Body of pancreas (tissue), 4 donors: ENCODE results near the gene CIROP. TPM values are rescaled to one million over a fixed set of nuclear protein-coding genes. Genes with fewer than 3 reads are reported as not detected.

ENCODE experiments used
- ATAC-seq: fragments of 150-250 bp; one replicate; pipeline ENCODE4 v1.9.1; 2016
- DNase-seq, 4 donors: peaks; one replicate each; pipeline ENCODE4 v3.0.0-alpha.2; 2019
- H3K27ac ChIP-seq, 4 donors: fragments of 200-600 bp; sonication (generic); 1 replicate in 3 of 4; 2 replicates in 1 of 4; pipeline versions ENCODE4 v1.5.1 to v1.6.1; 2016 to 2019; ENCODE audit warnings: mild to moderate bottlenecking in 1 of 4, mixed read lengths in 1 of 4, moderate library complexity in 1 of 4
- H3K27me3 ChIP-seq, 2 donors: fragments of 200-600 bp; sonication (generic); one replicate each; pipeline ENCODE4 v1.6.0; 2016; ENCODE audit warnings: mild to moderate bottlenecking in 1 of 2
- H3K36me3 ChIP-seq, 2 donors: fragments of 200-600 bp; sonication (generic); replicated peaks in 1 of 2; 2 replicates each; pipeline ENCODE4 v1.5.1; 2016; ENCODE audit warnings: low read depth in 2 of 2; ENCODE audit not compliant: insufficient read depth in 1 of 2
- H3K4me1 ChIP-seq: fragments of 200-600 bp; sonication (generic); one replicate; pipeline ENCODE4 v1.6.0; 2016
- H3K4me3 ChIP-seq, 2 donors: fragments of 200-600 bp; sonication (generic); 1 replicate in 1 of 2; 2 replicates in 1 of 2; pipeline ENCODE4 v1.5.1; 2016 to 2019
- H3K9me3 ChIP-seq, 3 donors: fragments of 200-600 bp; sonication (generic); 1 replicate in 2 of 3; 2 replicates in 1 of 3; pipeline ENCODE4 v1.5.1; 2016
- CTCF ChIP-seq, 7 experiments: fragments of 450-650 bp in 4 of 7; fragments of 200-600 bp in 3 of 7; sonication (generic) in 3 of 7; IDR thresholded peaks; one replicate each; pipeline ENCODE4 v1.5.1; 2016 to 2019; ENCODE audit warnings: antibody characterized with exemption in 7 of 7
- POLR2A ChIP-seq, 3 donors: fragments of 450-650 bp; IDR thresholded peaks; one replicate each; pipeline ENCODE4 v1.6.1; 2016; ENCODE audit warnings: antibody characterized with exemption in 3 of 3, mild to moderate bottlenecking in 2 of 3
- WGBS, 2 donors: methylation state at CpG; one replicate each; pipeline ENCODE4 v1.1.5; 2017; 5-methylcytosine and 5-hydroxymethylcytosine counted together
- intact Hi-C: fragments of 100-400 bp; cut with DNase I; formaldehyde crosslinking; loops from one replicate; pipeline ENCODE4 v1.15.1; 2023
- total RNA-seq, 2 donors: library from RNA; depleted of rRNA; stranded (reverse); fragments of >200 nt; gene quantifications; one replicate each; pipeline ENCODE4 v1.1.0, GENCODE V29; 2016

Gene CIROP
- total RNA-seq, 2 donors from 2014 or later: not detected

GRCh38 chr14:23101986-23102625 lies 2.7 kb downstream of the CIROP start:
- H3K36me3 ChIP-seq: no peaks in the 10 kb centered on the region
- TF ChIP-seq POLR2A (IDR thresholded peaks at IDR 0.05) (no peak), CTCF (IDR thresholded peaks at IDR 0.05) (no peak)
- WGBS, 2 donors: 79 to 82% methylated on average over 9 to 10 of the region's 10 CpGs
- no peak overlapping the region for H3K4me3 ChIP-seq
- no peak for DNase-seq
- no peak for ATAC-seq
- H3K27me3 ChIP-seq: no peaks in the 10 kb centered on the region
- H3K4me1 ChIP-seq: peaks cover 29% of the 10 kb centered on the region
- H3K9me3 ChIP-seq: no peaks in the 10 kb centered on the region
- intact Hi-C loops: no loop called here
- no peak overlapping the region for H3K27ac ChIP-seq

- DNase-seq (no peak), ATAC-seq (no peak)
- H3K27me3 ChIP-seq: no peaks in the 10 kb centered on the region
- no peak for TF ChIP-seq POLR2A (IDR thresholded peaks at IDR 0.05)
- TF ChIP-seq CTCF (IDR thresholded peaks at IDR 0.05): no peak
- H3K36me3 ChIP-seq: no peaks in the 10 kb centered on the region
- intact Hi-C loops: no loop called here
- H3K27ac ChIP-seq: no peak overlapping the region
- peaks cover 36% of the 10 kb centered on the region for H3K4me1 ChIP-seq
- H3K9me3 ChIP-seq: no peaks in the 10 kb centered on the region
- 74 to 83% methylated on average over 6 of the region's 6 CpGs for WGBS, 2 donors
- no peak overlapping the region for H3K4me3 ChIP-seq
These were observed 3.4 kb downstream of the CIROP start for GRCh38 chr14:23101213-23101970.

- H3K27me3 ChIP-seq: no peaks in the 10 kb centered on the region
- TF ChIP-seq POLR2A (IDR thresholded peaks at IDR 0.05) (no peak), CTCF (IDR thresholded peaks at IDR 0.05) (peak in 3 of 7 experiments; percentile 13 to 18 (median 14))
- H3K4me1 ChIP-seq: peaks cover 39% of the 10 kb centered on the region
- intact Hi-C loops: no loop called here
- WGBS, 2 donors: 32 to 37% methylated on average over 10 of the region's 10 CpGs
- no peaks in the 10 kb centered on the region for H3K36me3 ChIP-seq
- no peak for ATAC-seq
- peak; percentile 55 to 72 (median 58) for DNase-seq
- no peak overlapping the region for H3K4me3 ChIP-seq
- no peaks in the 10 kb centered on the region for H3K9me3 ChIP-seq
- H3K27ac ChIP-seq: peak overlapping the region in 3 of 4 donors; percentile 28 to 56 (median 33)
These were observed 5.5 kb downstream of the CIROP start for GRCh38 chr14:23099212-23099861.

- Histone ChIP-seq H3K36me3 (no peaks in the 10 kb centered on the region), H3K4me1 (peaks cover 50% of the 10 kb centered on the region), H3K9me3 (no peaks in the 10 kb centered on the region), H3K27me3 (no peaks in the 10 kb centered on the region), H3K4me3 (no peak overlapping the region), H3K27ac (no peak overlapping the region)
- TF ChIP-seq CTCF (IDR thresholded peaks at IDR 0.05) (no peak), POLR2A (IDR thresholded peaks at IDR 0.05) (no peak)
- DNase-seq: no peak
- WGBS, 2 donors: 76 to 78% methylated on average over 5 to 7 of the region's 7 CpGs
- intact Hi-C loops: no loop called here
- no peak for ATAC-seq
These were observed 7.0 kb downstream of the CIROP start for GRCh38 chr14:23097786-23098185.
